Neutrophil (primary cell): ENCODE measurements around the gene CPEB1.

Experiments
- H3K27ac ChIP-seq: fragments of 200-600 bp; sonication (generic); 2 replicates; pipeline ENCODE4 v1.5.1; 2016; ENCODE audit warnings: mild to moderate bottlenecking, moderate library complexity
- H3K27me3 ChIP-seq: fragments of 200-600 bp; sonication (generic); 2 replicates; pipeline ENCODE4 v1.6.0; 2016; ENCODE audit warnings: mild to moderate bottlenecking
- H3K36me3 ChIP-seq: fragments of 200-600 bp; sonication (generic); 2 replicates; pipeline ENCODE4 v1.5.1; 2017
- H3K4me1 ChIP-seq, 2 experiments: fragments of 200-600 bp in 1 of 2; sonication (generic) in 1 of 2; 1 replicate in 1 of 2; 2 replicates in 1 of 2; pipeline versions ENCODE4 v1.5.1 to v1.6.1; 2013 to 2016; ENCODE audit warnings: low read depth in 1 of 2, low read length in 1 of 2, mild to moderate bottlenecking in 1 of 2, moderate library complexity in 1 of 2; ENCODE audit not compliant: control insufficient read depth in 1 of 2, insufficient read depth in 1 of 2
- H3K4me3 ChIP-seq, 2 experiments: fragments of 200-600 bp in 1 of 2; sonication (generic) in 1 of 2; 1 replicate in 1 of 2; 2 replicates in 1 of 2; pipeline ENCODE4 v1.5.1; 2013 to 2016; ENCODE audit warnings: low read depth in 1 of 2, low read length in 1 of 2, mild to moderate bottlenecking in 1 of 2, moderate library complexity in 1 of 2
- H3K9me3 ChIP-seq: fragments of 200-600 bp; sonication (generic); 2 replicates; pipeline ENCODE4 v1.5.1; 2016
- CTCF ChIP-seq: fragments of 200-600 bp; sonication (generic); IDR thresholded peaks from 2 replicates; pipeline ENCODE4 v1.5.1; 2016; ENCODE audit warnings: antibody characterized with exemption

Gene CPEB1

GRCh38 chr15:82571722-82572222, 75.4 kb downstream of the CPEB1 start:
- H3K4me1 ChIP-seq, result no peaks in the 10 kb centered on the region
- H3K27ac ChIP-seq, result no peak overlapping the region
- peaks cover 68% of the 10 kb centered on the region for H3K27me3 ChIP-seq
- no peak overlapping the region for H3K4me3 ChIP-seq
- TF ChIP-seq CTCF, result no peak
- no peaks in the 10 kb centered on the region for H3K9me3 ChIP-seq
- H3K36me3 ChIP-seq, result no peaks in the 10 kb centered on the region

- H3K4me1 ChIP-seq, result no peaks in the 10 kb centered on the region
- H3K27me3 ChIP-seq, result peaks cover 66% of the 10 kb centered on the region
- H3K27ac ChIP-seq, result no peak overlapping the region
- no peaks in the 10 kb centered on the region for H3K36me3 ChIP-seq
- no peaks in the 10 kb centered on the region for H3K9me3 ChIP-seq
- TF ChIP-seq CTCF, result no peak
- H3K4me3 ChIP-seq, result no peak overlapping the region
Measured at GRCh38 chr15:82570721-82571508, 76.2 kb downstream of the CPEB1 start.

GRCh38 chr15:82569834-82570233, 77.3 kb downstream of the CPEB1 start:
- TF ChIP-seq CTCF, result no peak
- Histone ChIP-seq H3K9me3 (no peaks in the 10 kb centered on the region), H3K27ac (no peak overlapping the region), H3K4me3 (no peak overlapping the region), H3K27me3 (peaks cover 57% of the 10 kb centered on the region), H3K36me3 (no peaks in the 10 kb centered on the region), H3K4me1 (no peaks in the 10 kb centered on the region)

GRCh38 chr15:82568986-82569385, 78.2 kb downstream of the CPEB1 start:
- Histone ChIP-seq H3K4me3 (no peak overlapping the region), H3K4me1 (no peaks in the 10 kb centered on the region)
- no peak for TF ChIP-seq CTCF

GRCh38 chr15:82567661-82568060, 79.5 kb downstream of the CPEB1 start:
- Histone ChIP-seq H3K27ac (no peak overlapping the region), H3K9me3 (no peaks in the 10 kb centered on the region), H3K4me1 (no peaks in the 10 kb centered on the region), H3K27me3 (peaks cover 39% of the 10 kb centered on the region), H3K4me3 (no peak overlapping the region), H3K36me3 (no peaks in the 10 kb centered on the region)
- no peak for TF ChIP-seq CTCF

More at GRCh38 chr15:82568986-82569385, 78.2 kb downstream of the CPEB1 start:
- Histone ChIP-seq H3K9me3 (no peaks in the 10 kb centered on the region), H3K36me3 (no peaks in the 10 kb centered on the region), H3K27me3 (peaks cover 51% of the 10 kb centered on the region), H3K27ac (no peak overlapping the region)
